ENCODE data around the gene SLC9B1. TPM values are rescaled to one million over a fixed set of nuclear protein-coding genes. Genes with fewer than 3 reads are reported as not detected.
A peak's percentile ranks its signal among the peaks of the same experiment; 100 is the strongest.

The SLC9B1 gene
- total and polyA plus RNA-seq, 2 donors (not counting 1 experiment from before 2014, with no cell fraction given) = 1.1 to 2.0 TPM

- Histone ChIP-seq H3K79me2 (ENCODE audit: control insufficient read depth, insufficient read depth, low read length) (no peaks in the 10 kb centered on the region), H3K27ac (ENCODE audit: insufficient read depth, low read length) (no peak overlapping the region), H4K20me1 (ENCODE audit: control insufficient read depth, extremely low read depth, insufficient read depth, low read length) (no peaks in the 10 kb centered on the region), H3K36me3 (ENCODE audit: control insufficient read depth, insufficient read depth, low read length) (no peaks in the 10 kb centered on the region), H3K27me3 (ENCODE audit: control insufficient read depth, insufficient read depth, low read length) (no peaks in the 10 kb centered on the region), H3K4me3 (replicated peaks in 1 of 4; ENCODE audit: control extremely low read depth in 1 of 4, insufficient read depth in 1 of 4, low read depth in 3 of 4, low read length in 4 of 4) (no peak overlapping the region), H3K4me1 (ENCODE audit: control insufficient read depth, extremely low read depth, insufficient read depth, low read length) (no peaks in the 10 kb centered on the region), H3K9ac (ENCODE audit: insufficient read depth, low read length) (no peak overlapping the region), H2AFZ (ENCODE audit: low read length) (no peak overlapping the region), H3K4me2 (ENCODE audit: extremely low read depth, insufficient read depth, low read length) (no peak overlapping the region), H3K9me3 (ENCODE audit: control insufficient read depth, insufficient read depth, low read depth, low read length) (no peaks in the 10 kb centered on the region)
- DNase-seq (ENCODE audit: low read depth in 2 of 2) = peak in 1 of 2 donors; percentile 20
- TF ChIP-seq EZH2 (IDR thresholded peaks at IDR 0.05; ENCODE audit: low read length, missing control alignments) = no peak
- TF ChIP-seq CTCF (conservative IDR thresholded peaks at IDR 0.05 in 1 of 2, IDR thresholded peaks at IDR 0.05 in 1 of 2; ENCODE audit: low read depth in 1 of 2, low read length in 2 of 2) = no peak
Observed at GRCh38 chr4:103054030-103054429, 34.5 kb upstream of the SLC9B1 start.

GRCh38 chr4:103052779-103053178 lies 33.3 kb upstream of the SLC9B1 start:
- no peaks in the 10 kb centered on the region for H3K9me3 ChIP-seq (ENCODE audit: control insufficient read depth, insufficient read depth, low read depth, low read length)
- no peaks in the 10 kb centered on the region for H3K79me2 ChIP-seq (ENCODE audit: control insufficient read depth, insufficient read depth, low read length)
- no peak overlapping the region for H3K27ac ChIP-seq (ENCODE audit: insufficient read depth, low read length)
- H3K9ac ChIP-seq (ENCODE audit: insufficient read depth, low read length) = no peak overlapping the region
- H3K4me2 ChIP-seq (ENCODE audit: extremely low read depth, insufficient read depth, low read length) = no peak overlapping the region
- H2AFZ ChIP-seq (ENCODE audit: low read length) = no peak overlapping the region
- no peak overlapping the region for H3K4me3 ChIP-seq (replicated peaks in 1 of 4; ENCODE audit: control extremely low read depth in 1 of 4, insufficient read depth in 1 of 4, low read depth in 3 of 4, low read length in 4 of 4)
- H3K27me3 ChIP-seq (ENCODE audit: control insufficient read depth, insufficient read depth, low read length) = no peaks in the 10 kb centered on the region
- no peaks in the 10 kb centered on the region for H3K4me1 ChIP-seq (ENCODE audit: control insufficient read depth, extremely low read depth, insufficient read depth, low read length)
- H3K36me3 ChIP-seq (ENCODE audit: control insufficient read depth, insufficient read depth, low read length) = no peaks in the 10 kb centered on the region
- TF ChIP-seq EZH2 (IDR thresholded peaks at IDR 0.05; ENCODE audit: low read length, missing control alignments) (no peak), CTCF (conservative IDR thresholded peaks at IDR 0.05 in 1 of 2, IDR thresholded peaks at IDR 0.05 in 1 of 2; ENCODE audit: low read depth in 1 of 2, low read length in 2 of 2) (no peak)
- H4K20me1 ChIP-seq (ENCODE audit: control insufficient read depth, extremely low read depth, insufficient read depth, low read length) = no peaks in the 10 kb centered on the region
- no peak for DNase-seq (ENCODE audit: low read depth in 2 of 2)

GRCh38 chr4:103052145-103052544 lies 32.6 kb upstream of the SLC9B1 start:
- TF ChIP-seq CTCF (conservative IDR thresholded peaks at IDR 0.05 in 1 of 2, IDR thresholded peaks at IDR 0.05 in 1 of 2; ENCODE audit: low read depth in 1 of 2, low read length in 2 of 2) = no peak
- no peak for TF ChIP-seq EZH2 (IDR thresholded peaks at IDR 0.05; ENCODE audit: low read length, missing control alignments)
- Histone ChIP-seq H3K27me3 (ENCODE audit: control insufficient read depth, insufficient read depth, low read length) (no peaks in the 10 kb centered on the region), H3K27ac (ENCODE audit: insufficient read depth, low read length) (no peak overlapping the region), H3K36me3 (ENCODE audit: control insufficient read depth, insufficient read depth, low read length) (no peaks in the 10 kb centered on the region), H3K4me2 (ENCODE audit: extremely low read depth, insufficient read depth, low read length) (no peak overlapping the region), H3K4me1 (ENCODE audit: control insufficient read depth, extremely low read depth, insufficient read depth, low read length) (no peaks in the 10 kb centered on the region), H3K9me3 (ENCODE audit: control insufficient read depth, insufficient read depth, low read depth, low read length) (no peaks in the 10 kb centered on the region), H4K20me1 (ENCODE audit: control insufficient read depth, extremely low read depth, insufficient read depth, low read length) (no peaks in the 10 kb centered on the region), H2AFZ (ENCODE audit: low read length) (no peak overlapping the region), H3K9ac (ENCODE audit: insufficient read depth, low read length) (no peak overlapping the region), H3K4me3 (replicated peaks in 1 of 4; ENCODE audit: control extremely low read depth in 1 of 4, insufficient read depth in 1 of 4, low read depth in 3 of 4, low read length in 4 of 4) (no peak overlapping the region), H3K79me2 (ENCODE audit: control insufficient read depth, insufficient read depth, low read length) (no peaks in the 10 kb centered on the region)
- DNase-seq (ENCODE audit: low read depth in 2 of 2) = no peak

Measured in fibroblast of lung (primary cell).